ENCODE data around the gene OTUD4.

- TF ChIP-seq, protein P1, sequence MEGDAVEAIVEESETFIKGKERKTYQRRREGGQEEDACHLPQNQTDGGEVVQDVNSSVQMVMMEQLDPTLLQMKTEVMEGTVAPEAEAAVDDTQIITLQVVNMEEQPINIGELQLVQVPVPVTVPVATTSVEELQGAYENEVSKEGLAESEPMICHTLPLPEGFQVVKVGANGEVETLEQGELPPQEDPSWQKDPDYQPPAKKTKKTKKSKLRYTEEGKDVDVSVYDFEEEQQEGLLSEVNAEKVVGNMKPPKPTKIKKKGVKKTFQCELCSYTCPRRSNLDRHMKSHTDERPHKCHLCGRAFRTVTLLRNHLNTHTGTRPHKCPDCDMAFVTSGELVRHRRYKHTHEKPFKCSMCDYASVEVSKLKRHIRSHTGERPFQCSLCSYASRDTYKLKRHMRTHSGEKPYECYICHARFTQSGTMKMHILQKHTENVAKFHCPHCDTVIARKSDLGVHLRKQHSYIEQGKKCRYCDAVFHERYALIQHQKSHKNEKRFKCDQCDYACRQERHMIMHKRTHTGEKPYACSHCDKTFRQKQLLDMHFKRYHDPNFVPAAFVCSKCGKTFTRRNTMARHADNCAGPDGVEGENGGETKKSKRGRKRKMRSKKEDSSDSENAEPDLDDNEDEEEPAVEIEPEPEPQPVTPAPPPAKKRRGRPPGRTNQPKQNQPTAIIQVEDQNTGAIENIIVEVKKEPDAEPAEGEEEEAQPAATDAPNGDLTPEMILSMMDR (IDR thresholded peaks at IDR 0.05), result no peak
- no peak for TF ChIP-seq POLR2A (IDR thresholded peaks at IDR 0.05)
Observed at GRCh38 chr4:145189981-145190380, 9.6 kb upstream of the OTUD4 start.

Data from Peyer's patch (tissue), 4 donors.